A673 (cell line): ENCODE results near the gene NR2F2. TPM values are rescaled to one million over a fixed set of nuclear protein-coding genes. Genes with fewer than 3 reads are reported as not detected.
A peak's percentile ranks its signal among the peaks of the same experiment; 100 is the strongest.

Experiments
- BruUV-seq: library from RNA; stranded (reverse); fragments of 400-500 nt; replicated peaks from 2 replicates; lab custom pipeline; 2021; lab: Mats Ljungman, UMichigan
- CTCF ChIA-PET: fragments of 300-600 bp; sonication (Branson Sonifier 250); formaldehyde crosslinking; loops from one replicate; lab custom pipeline; 2022; ENCODE audit warnings: antibody characterized with exemption; lab: Charles Lee
- POLR2A ChIA-PET: fragments of 300-600 bp; sonication (Branson Sonifier 250); formaldehyde crosslinking; loops from one replicate; lab custom pipeline; 2022; ENCODE audit warnings: antibody characterized with exemption; ENCODE audit not compliant: low non-redundant PET; lab: Charles Lee
- DNase-seq: peaks from one replicate; pipeline ENCODE4 v3.0.0-alpha.2; 2015; ENCODE audit warnings: low spot score
- H3K27ac ChIP-seq: fragments of 200-600 bp; sonication (generic); 2 replicates; pipeline ENCODE4 v1.5.1; 2016; ENCODE audit warnings: mixed run types, low read depth, mild to moderate bottlenecking, mixed read lengths, antibody characterized with exemption, low read length; ENCODE audit not compliant: poor library complexity, severe bottlenecking
- H3K27me3 ChIP-seq: fragments of 200-600 bp; sonication (generic); replicated peaks from 2 replicates; pipeline ENCODE4 v1.6.1; 2017; ENCODE audit warnings: mixed run types, low read depth, mild to moderate bottlenecking, mixed read lengths, antibody characterized with exemption, low read length; ENCODE audit not compliant: insufficient read depth, poor library complexity
- H3K36me3 ChIP-seq: fragments of 200-600 bp; sonication (generic); 2 replicates; pipeline ENCODE4 v1.6.1; 2016; ENCODE audit warnings: mixed run types, mild to moderate bottlenecking, mixed read lengths, antibody characterized with exemption, low read length; ENCODE audit not compliant: insufficient read depth, poor library complexity, severe bottlenecking
- H3K4me1 ChIP-seq: fragments of 200-600 bp; sonication (generic); 2 replicates; pipeline ENCODE4 v1.6.1; 2017; ENCODE audit warnings: mixed run types, mild to moderate bottlenecking, mixed read lengths, antibody characterized with exemption, low read length; ENCODE audit not compliant: insufficient read depth, poor library complexity, severe bottlenecking
- H3K4me3 ChIP-seq: fragments of 200-600 bp; sonication (generic); 2 replicates; pipeline ENCODE4 v1.5.1; 2016; ENCODE audit warnings: low read depth, mixed run types, mild to moderate bottlenecking, mixed read lengths, low read length; ENCODE audit not compliant: poor library complexity, severe bottlenecking
- H3K9me3 ChIP-seq: fragments of 200-600 bp; sonication (generic); 2 replicates; pipeline ENCODE4 v1.6.1; 2016; ENCODE audit warnings: mixed run types, low read depth, mild to moderate bottlenecking, mixed read lengths, antibody characterized with exemption, low read length; ENCODE audit not compliant: poor library complexity, severe bottlenecking
- CTCF ChIP-seq: fragments of 300-800, 200-600 bp; sonication (generic); conservative IDR thresholded peaks from 2 replicates; pipeline ENCODE4 v1.5.1; 2017; ENCODE audit warnings: low read depth, mild to moderate bottlenecking, antibody characterized with exemption, low read length, moderate library complexity, mixed read lengths
- EZH2 ChIP-seq: fragments of 200-600 bp; sonication (generic); IDR thresholded peaks from 2 replicates; pipeline ENCODE4 v1.6.1; 2017; ENCODE audit warnings: borderline replicate concordance, low read depth, mild to moderate bottlenecking, mixed read lengths, antibody characterized with exemption, low read length; ENCODE audit not compliant: poor library complexity, severe bottlenecking
- intact Hi-C: fragments of 100-400 bp; cut with micrococcal nuclease; formaldehyde crosslinking; loops from one replicate; pipeline ENCODE4 v1.10.0; 2022; ENCODE audit not compliant: unreplicated experiment
- total RNA-seq: library from RNA; stranded (reverse); gene quantifications from 2 replicates; pipeline ENCODE4 v1.2.3, GENCODE V29; 2021

Gene NR2F2
- total RNA-seq, 1 experiment from 2014 or later = 106 TPM

GRCh38 chr15:96336108-96336595 lies 5.7 kb downstream of the NR2F2 start:
- H3K4me3 ChIP-seq = peak overlapping the region; percentile 77
- peak; percentile 44 for DNase-seq
- no peaks in the 10 kb centered on the region for H3K27me3 ChIP-seq
- H3K27ac ChIP-seq = peak overlapping the region; percentile 97
- no peaks in the 10 kb centered on the region for H3K9me3 ChIP-seq
- intact Hi-C loops = loop anchor here (10.0 kb wide), 1 partner anchor 1661 kb away; no protein-coding TSS in a partner anchor
- peaks cover 81% of the 10 kb centered on the region for H3K36me3 ChIP-seq
- BruUV-seq = no TSS peak
- POLR2A ChIA-PET = no interaction called here
- CTCF ChIA-PET = no interaction called here
- TF ChIP-seq CTCF (no peak), EZH2 (no peak)
- H3K4me1 ChIP-seq = peaks cover 6% of the 10 kb centered on the region

- intact Hi-C loops = loop anchor here (10.0 kb wide), 1 partner anchor 1662 kb away; no protein-coding TSS in a partner anchor
- peak overlapping the region; percentile 77 for H3K4me3 ChIP-seq
- peaks cover 9% of the 10 kb centered on the region for H3K4me1 ChIP-seq
- H3K27ac ChIP-seq = peak overlapping the region; percentile 97
- no peak for DNase-seq
- peaks cover 81% of the 10 kb centered on the region for H3K36me3 ChIP-seq
- TF ChIP-seq EZH2 = no peak
- TF ChIP-seq CTCF = no peak
- ChIA-PET CTCF (interaction anchor here (0.6 to 1.0 kb wide), 2 partner anchors 22 to 909 kb away, joined by 7 to 15 read pairs; no protein-coding TSS in a partner anchor), POLR2A (interaction anchor here (0.5 to 0.6 kb wide), 2 partner anchors 28 to 981 kb away, joined by 5 to 12 read pairs; no protein-coding TSS in a partner anchor)
- no TSS peak for BruUV-seq
- H3K9me3 ChIP-seq = no peaks in the 10 kb centered on the region
- no peaks in the 10 kb centered on the region for H3K27me3 ChIP-seq
Measured at GRCh38 chr15:96336596-96337364, 6.3 kb downstream of the NR2F2 start.

- Histone ChIP-seq H3K27ac (peak overlapping the region; percentile 97), H3K27me3 (no peaks in the 10 kb centered on the region)
Measured at GRCh38 chr15:96337365-96338023, 7.0 kb downstream of the NR2F2 start.

More at GRCh38 chr15:96337365-96338023, 7.0 kb downstream of the NR2F2 start:
- intact Hi-C loops = loop anchor here (10.0 kb wide), 1 partner anchor 1663 kb away; no protein-coding TSS in a partner anchor
- Histone ChIP-seq H3K9me3 (no peaks in the 10 kb centered on the region), H3K4me1 (peaks cover 17% of the 10 kb centered on the region), H3K4me3 (peak overlapping the region; percentile 77), H3K36me3 (peaks cover 81% of the 10 kb centered on the region)
- no TSS peak for BruUV-seq
- no peak for DNase-seq
- TF ChIP-seq EZH2 (no peak), CTCF (no peak)
- POLR2A ChIA-PET = interaction anchor here (0.5 to 0.6 kb wide), 2 partner anchors 29 to 981 kb away, joined by 5 to 12 read pairs; no protein-coding TSS in a partner anchor
- CTCF ChIA-PET = interaction anchor here (0.6 to 1.0 kb wide), 2 partner anchors 23 to 908 kb away, joined by 7 to 15 read pairs; no protein-coding TSS in a partner anchor
